ENCODE data around the gene MOK. TPM values are rescaled to one million over a fixed set of nuclear protein-coding genes. Genes with fewer than 3 reads are reported as not detected.

MOK gene
- total RNA-seq, 2 experiments from 2014 or later = 2.3 to 2.5 TPM

DNA sequence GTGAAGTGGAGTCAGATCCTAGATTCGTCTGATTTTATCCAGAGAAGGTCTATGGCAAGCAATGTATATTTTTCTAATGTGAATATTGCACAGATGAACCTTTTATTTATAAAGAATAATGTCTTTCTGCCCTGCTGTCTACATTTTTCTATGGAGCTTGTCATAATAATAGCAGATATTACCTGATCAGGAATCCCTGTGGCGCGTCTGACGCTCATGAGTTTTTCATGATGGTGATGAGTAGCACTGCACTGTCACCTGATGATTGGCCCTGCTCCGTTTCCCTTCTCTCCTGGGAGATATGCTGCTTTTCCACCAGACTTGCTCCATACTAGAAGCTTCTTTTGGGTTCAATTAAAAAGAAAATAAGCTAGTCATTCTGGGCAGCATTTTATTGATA lies 37.3 kb upstream of the MOK start:
- ChIA-PET POLR2A (interaction anchor here (0.6 kb wide), 2 partner anchors 14 to 106 kb away, joined by 3 to 4 read pairs; no protein-coding TSS in a partner anchor), CTCF (no interaction called here)
- Mint-ChIP-seq H3K4me1 (ENCODE audit: low read depth) (no peaks in the 10 kb centered on the region), H3K4me3 (no peak overlapping the region), H3K9me3 (no peaks in the 10 kb centered on the region), H3K36me3 (ENCODE audit: low read depth) (peaks cover 63% of the 10 kb centered on the region), H3K27ac (no peak overlapping the region), H3K27me3 (no peaks in the 10 kb centered on the region)
- H3K27me3 ChIP-seq (ENCODE audit: control insufficient read depth in 1 of 2, insufficient read depth in 2 of 2, low read length in 2 of 2) = no peaks in the 10 kb centered on the region
- intact Hi-C loops (cut with DNase I, micrococcal nuclease) = no loop called here
- no peak overlapping the region for H3K27ac ChIP-seq (ENCODE audit: low read depth in 1 of 2, low read length in 2 of 2)
- no peaks in the 10 kb centered on the region for H3K4me1 ChIP-seq (ENCODE audit: insufficient read depth, low read length)
- TF ChIP-seq, protein P1, sequence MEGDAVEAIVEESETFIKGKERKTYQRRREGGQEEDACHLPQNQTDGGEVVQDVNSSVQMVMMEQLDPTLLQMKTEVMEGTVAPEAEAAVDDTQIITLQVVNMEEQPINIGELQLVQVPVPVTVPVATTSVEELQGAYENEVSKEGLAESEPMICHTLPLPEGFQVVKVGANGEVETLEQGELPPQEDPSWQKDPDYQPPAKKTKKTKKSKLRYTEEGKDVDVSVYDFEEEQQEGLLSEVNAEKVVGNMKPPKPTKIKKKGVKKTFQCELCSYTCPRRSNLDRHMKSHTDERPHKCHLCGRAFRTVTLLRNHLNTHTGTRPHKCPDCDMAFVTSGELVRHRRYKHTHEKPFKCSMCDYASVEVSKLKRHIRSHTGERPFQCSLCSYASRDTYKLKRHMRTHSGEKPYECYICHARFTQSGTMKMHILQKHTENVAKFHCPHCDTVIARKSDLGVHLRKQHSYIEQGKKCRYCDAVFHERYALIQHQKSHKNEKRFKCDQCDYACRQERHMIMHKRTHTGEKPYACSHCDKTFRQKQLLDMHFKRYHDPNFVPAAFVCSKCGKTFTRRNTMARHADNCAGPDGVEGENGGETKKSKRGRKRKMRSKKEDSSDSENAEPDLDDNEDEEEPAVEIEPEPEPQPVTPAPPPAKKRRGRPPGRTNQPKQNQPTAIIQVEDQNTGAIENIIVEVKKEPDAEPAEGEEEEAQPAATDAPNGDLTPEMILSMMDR (IDR thresholded peaks at IDR 0.05) = no peak
- no peaks in the 10 kb centered on the region for H3K9me3 ChIP-seq (ENCODE audit: control insufficient read depth in 1 of 2, insufficient read depth in 1 of 2, low read length in 2 of 2)
- ATAC-seq (ENCODE audit: poor library complexity) = no peak
- H3K4me3 ChIP-seq (ENCODE audit: low read length) = no peak overlapping the region
- H3K36me3 ChIP-seq (ENCODE audit: insufficient read depth, low read length) = peaks cover 64% of the 10 kb centered on the region
- no peak for DNase-seq

DNA sequence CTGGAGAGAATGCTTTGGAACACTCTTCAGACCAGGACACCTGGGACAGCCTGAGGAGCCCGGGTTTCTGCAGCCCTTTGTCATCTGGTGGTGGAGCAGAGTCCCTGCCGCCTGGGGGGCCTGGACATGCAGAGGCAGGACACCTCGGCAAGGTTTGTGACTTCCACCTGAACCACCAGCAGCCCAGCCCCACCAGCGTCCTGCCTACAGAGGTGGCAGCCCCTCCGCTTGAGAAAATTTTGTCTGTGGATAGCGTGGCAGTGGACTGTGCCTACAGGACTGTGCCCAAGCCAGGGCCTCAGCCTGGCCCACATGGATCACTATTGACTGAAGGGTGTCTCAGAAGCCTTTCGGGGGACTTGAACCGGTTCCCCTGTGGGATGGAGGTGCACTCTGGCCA lies 36.6 kb upstream of the MOK start:
- Mint-ChIP-seq H3K4me1 (ENCODE audit: low read depth) (no peaks in the 10 kb centered on the region), H3K27me3 (no peaks in the 10 kb centered on the region), H3K9me3 (no peaks in the 10 kb centered on the region), H3K4me3 (no peak overlapping the region), H3K27ac (no peak overlapping the region), H3K36me3 (ENCODE audit: low read depth) (peaks cover 60% of the 10 kb centered on the region)
- Histone ChIP-seq H3K27me3 (ENCODE audit: control insufficient read depth in 1 of 2, insufficient read depth in 2 of 2, low read length in 2 of 2) (no peaks in the 10 kb centered on the region), H3K27ac (ENCODE audit: low read depth in 1 of 2, low read length in 2 of 2) (no peak overlapping the region), H3K4me3 (ENCODE audit: low read length) (no peak overlapping the region), H3K4me1 (ENCODE audit: insufficient read depth, low read length) (no peaks in the 10 kb centered on the region), H3K9me3 (ENCODE audit: control insufficient read depth in 1 of 2, insufficient read depth in 1 of 2, low read length in 2 of 2) (no peaks in the 10 kb centered on the region), H3K36me3 (ENCODE audit: insufficient read depth, low read length) (peaks cover 62% of the 10 kb centered on the region)
- DNase-seq (no peak), ATAC-seq (ENCODE audit: poor library complexity) (no peak)
- CTCF ChIA-PET = no interaction called here
- TF ChIP-seq, protein P1 (IDR thresholded peaks at IDR 0.05) = no peak
- POLR2A ChIA-PET = no interaction called here
- intact Hi-C loops (cut with DNase I, micrococcal nuclease) = no loop called here

GRCh38 chr14:102338724-102339123 lies 33.8 kb upstream of the MOK start:
- TF ChIP-seq, protein P1 (IDR thresholded peaks at IDR 0.05) = no peak
- Mint-ChIP-seq H3K36me3 (ENCODE audit: low read depth) (peaks cover 62% of the 10 kb centered on the region), H3K4me3 (no peak overlapping the region), H3K27ac (no peak overlapping the region), H3K9me3 (no peaks in the 10 kb centered on the region), H3K4me1 (ENCODE audit: low read depth) (no peaks in the 10 kb centered on the region), H3K27me3 (no peaks in the 10 kb centered on the region)
- no peak for ATAC-seq (ENCODE audit: poor library complexity)
- no peak overlapping the region for H3K4me3 ChIP-seq (ENCODE audit: low read length)
- no peaks in the 10 kb centered on the region for H3K9me3 ChIP-seq (ENCODE audit: control insufficient read depth in 1 of 2, insufficient read depth in 1 of 2, low read length in 2 of 2)
- no peaks in the 10 kb centered on the region for H3K4me1 ChIP-seq (ENCODE audit: insufficient read depth, low read length)
- no peak for DNase-seq
- H3K36me3 ChIP-seq (ENCODE audit: insufficient read depth, low read length) = peaks cover 55% of the 10 kb centered on the region
- intact Hi-C loops (cut with DNase I, micrococcal nuclease) = no loop called here
- ChIA-PET CTCF (no interaction called here), POLR2A (no interaction called here)
- H3K27me3 ChIP-seq (ENCODE audit: control insufficient read depth in 1 of 2, insufficient read depth in 2 of 2, low read length in 2 of 2) = no peaks in the 10 kb centered on the region
- H3K27ac ChIP-seq (ENCODE audit: low read depth in 1 of 2, low read length in 2 of 2) = no peak overlapping the region
